Prostate gland (tissue), 2 donors: Measurements from ENCODE around the gene ARL6IP1.
"Not testable (repeated sequence)": the region's sequence is repeated elsewhere in the genome, so short reads cannot be mapped to it uniquely, and the experiment has no call there.

Experiments used
- CTCF ChIP-seq, 4 experiments: fragments of 200-600 bp in 2 of 4; fragments of 450-650 bp in 2 of 4; sonication (generic) in 2 of 4; IDR thresholded peaks; 1 replicate in 3 of 4; 2 replicates in 1 of 4; pipeline ENCODE4 v1.5.1; 2016 to 2019; ENCODE audit warnings: antibody characterized with exemption in 4 of 4, mild to moderate bottlenecking in 2 of 4, moderate library complexity in 2 of 4
- POLR2A ChIP-seq: fragments of 450-650 bp; IDR thresholded peaks from one replicate; pipeline ENCODE4 v1.6.1; 2016; ENCODE audit warnings: antibody characterized with exemption, mild to moderate bottlenecking
- POLR2AphosphoS5 ChIP-seq: sonication (generic); formaldehyde crosslinking; IDR thresholded peaks from one replicate; pipeline ENCODE4 v1.6.1; 2017; ENCODE audit warnings: antibody characterized with exemption

GRCh38 chr16:18776334-18776733, 25.0 kb downstream of the ARL6IP1 start:
- not testable (repeated sequence) for TF ChIP-seq CTCF (IDR thresholded peaks at IDR 0.05); POLR2AphosphoS5; POLR2A
